Fibroblast of skin of back (primary cell): ENCODE data around the gene UBE3D.
"Not testable (repeated sequence)": the region's sequence is repeated elsewhere in the genome, so short reads cannot be mapped to it uniquely, and the experiment has no call there.

ENCODE experiments used
- DNase-seq: peaks from one replicate; pipeline ENCODE4 v3.0.0-alpha.2; 2013

Gene UBE3D

GRCh38 chr6:82869493-82869892 is 196.1 kb downstream of the UBE3D start:
- no peak for DNase-seq

GRCh38 chr6:82867946-82868345 is 197.7 kb downstream of the UBE3D start:
- DNase-seq, result no peak

- DNase-seq, result no peak
These were observed 199.2 kb downstream of the UBE3D start for GRCh38 chr6:82866446-82866845.

GRCh38 chr6:82865461-82865860 is 200.2 kb downstream of the UBE3D start:
- no peak for DNase-seq

GRCh38 chr6:82863781-82864180 is 201.9 kb downstream of the UBE3D start:
- no peak for DNase-seq

GRCh38 chr6:82862543-82862942 is 203.1 kb downstream of the UBE3D start:
- DNase-seq, result peak; percentile 80

GRCh38 chr6:82861121-82861520 is 204.5 kb downstream of the UBE3D start:
- DNase-seq, result peak; percentile 48

- not testable (repeated sequence) for DNase-seq
These were observed 209.6 kb downstream of the UBE3D start for GRCh38 chr6:82856077-82856476.

- not testable (repeated sequence) for DNase-seq
These were observed 212.7 kb downstream of the UBE3D start for GRCh38 chr6:82852904-82853303.

GRCh38 chr6:82843291-82843885 is 222.3 kb downstream of the UBE3D start:
- no peak for DNase-seq

GRCh38 chr6:82842721-82843120 is 222.9 kb downstream of the UBE3D start:
- DNase-seq, result peak; percentile 75
